Activated T-cell treated with anti-CD3 and anti-CD28 coated beads for 24 hours (primary cell): ENCODE measurements around the gene INTS3.
"Not testable (repeated sequence)": the region's sequence is repeated elsewhere in the genome, so short reads cannot be mapped to it uniquely, and the experiment has no call there.

ENCODE experiments used
- DNase-seq: peaks from one replicate; pipeline ENCODE4 v3.0.0-alpha.2; 2020; ENCODE audit warnings: low read depth

The INTS3 gene

GRCh38 chr1:153752571-153753195, 24.8 kb downstream of the INTS3 start:
- no peak for DNase-seq

DNA sequence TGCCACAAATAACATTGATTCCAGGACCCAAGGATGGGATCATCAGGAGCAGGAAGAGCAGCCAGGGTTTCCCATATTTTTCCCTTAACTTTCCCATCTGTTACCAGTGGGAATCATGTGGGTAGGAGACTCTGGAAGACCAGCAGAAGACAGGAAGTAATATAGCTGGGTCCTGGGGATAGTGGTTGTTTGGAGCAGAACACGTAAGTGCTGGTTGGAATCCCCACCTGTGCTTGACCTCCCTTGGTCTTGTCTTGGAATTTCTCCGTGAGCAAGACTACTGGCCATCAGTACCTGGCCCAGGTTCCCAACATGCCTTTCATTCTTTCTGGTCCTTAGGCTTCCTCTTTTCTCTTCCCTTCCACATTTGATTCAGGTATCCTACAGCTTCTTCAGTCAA, 26.4 kb downstream of the INTS3 start:
- no peak for DNase-seq

- DNase-seq, result no peak
Measured at GRCh38 chr1:153760440-153760839, 32.6 kb downstream of the INTS3 start.

- DNase-seq, result no peak
Measured at GRCh38 chr1:153763365-153764225, 35.7 kb downstream of the INTS3 start.

GRCh38 chr1:153764310-153764709, 36.5 kb downstream of the INTS3 start:
- DNase-seq, result no peak

DNA sequence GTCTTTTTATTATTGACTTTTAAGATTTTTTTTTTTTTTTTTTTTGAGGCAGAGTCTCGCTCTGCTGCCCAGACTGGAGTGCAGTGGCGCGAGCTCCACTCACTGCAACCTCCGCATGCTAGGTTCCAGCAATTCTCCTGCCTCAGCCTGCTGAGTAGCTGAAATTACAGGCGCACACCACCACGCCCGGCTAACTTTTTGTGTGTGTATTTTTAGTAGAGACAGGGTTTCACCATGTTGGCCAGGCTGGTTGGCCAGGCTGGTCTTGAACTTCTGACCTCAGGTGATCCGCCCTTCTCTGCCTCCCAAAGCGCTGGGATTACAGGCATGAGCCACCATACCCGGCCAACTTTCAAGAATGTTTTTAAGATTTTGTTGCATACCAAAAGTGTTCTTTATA, 38.8 kb downstream of the INTS3 start:
- DNase-seq, result not testable (repeated sequence)

DNA sequence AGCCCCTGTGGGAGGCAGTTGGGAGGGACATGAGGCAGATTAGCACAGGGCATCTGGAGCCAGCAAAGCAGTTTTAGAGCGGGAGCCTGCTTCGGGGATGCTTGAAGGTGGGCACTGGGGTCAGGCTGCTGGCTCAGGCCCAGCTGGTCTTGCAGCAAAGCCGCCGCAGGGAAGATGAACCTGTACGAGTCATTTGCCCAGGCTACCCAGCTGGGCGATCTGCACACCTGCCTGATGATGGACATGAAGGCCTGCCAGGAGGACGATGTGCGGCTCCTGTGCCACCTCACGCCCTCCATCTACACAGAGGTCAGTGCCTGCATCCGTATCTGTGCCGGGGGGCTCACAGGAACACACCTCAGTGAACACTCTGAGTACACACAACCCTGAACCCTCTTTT, 39.7 kb downstream of the INTS3 start:
- DNase-seq, result no peak

DNA sequence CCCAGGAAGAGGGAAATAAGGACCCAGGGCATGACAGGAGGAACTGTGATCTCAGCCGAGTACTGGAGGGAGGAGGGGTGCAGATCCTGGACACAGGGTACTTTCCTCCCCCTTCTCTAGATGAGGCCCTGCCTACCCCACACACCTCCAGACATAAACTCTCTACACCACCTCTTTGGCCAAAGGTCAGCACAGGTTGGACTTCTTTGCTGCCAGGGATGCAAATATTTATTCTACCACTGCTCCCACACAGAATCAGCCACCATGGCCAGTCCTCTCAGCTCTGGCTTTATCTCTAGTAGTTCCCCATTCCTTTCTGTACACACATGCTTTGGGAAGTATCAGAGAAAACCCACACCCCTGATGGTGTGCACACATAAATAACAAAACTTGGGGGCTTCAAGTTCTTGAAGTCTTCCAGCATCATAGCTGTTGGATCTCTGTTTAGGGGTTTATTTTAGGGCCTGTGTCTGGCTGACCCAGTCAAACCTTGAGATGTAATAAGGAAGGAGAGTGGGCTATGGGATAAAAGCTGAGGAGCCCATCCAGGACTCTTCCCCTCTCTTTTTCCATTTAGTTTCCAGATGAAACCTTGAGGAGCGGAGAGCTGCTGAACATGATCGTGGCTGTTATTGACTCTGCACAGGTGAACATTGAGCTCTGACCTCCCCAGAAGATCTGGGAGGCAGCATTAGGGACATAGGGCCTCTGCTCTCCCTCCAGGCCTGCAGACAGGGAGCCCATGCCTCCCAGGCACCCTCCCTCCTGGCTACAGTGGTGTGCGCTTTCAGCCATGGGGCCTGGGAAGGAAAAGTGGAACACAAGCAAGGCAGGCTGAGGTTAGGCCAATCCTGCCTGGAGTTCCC, 40.7 kb downstream of the INTS3 start:
- DNase-seq, result no peak

DNA sequence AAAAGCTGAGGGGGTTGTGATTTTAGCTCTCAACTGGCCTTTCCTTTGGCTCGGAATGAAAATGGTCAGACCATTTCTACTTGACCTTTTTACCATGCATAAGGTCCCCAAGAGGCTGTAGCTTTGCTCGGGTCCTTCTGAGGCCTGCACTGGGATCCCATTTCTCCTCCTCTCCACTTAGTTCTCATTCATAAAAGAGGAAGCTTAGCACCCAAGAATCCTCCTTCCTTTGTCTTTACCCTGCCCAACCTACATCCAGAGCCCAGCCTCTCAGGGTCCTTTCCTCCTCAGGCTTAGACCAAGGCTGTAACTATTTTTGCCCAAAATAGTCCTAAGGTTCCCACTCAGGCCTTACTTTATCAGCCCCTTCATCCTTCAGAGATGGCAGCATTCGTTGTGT, 41.4 kb downstream of the INTS3 start:
- DNase-seq, result no peak

- DNase-seq, result no peak
Measured at GRCh38 chr1:153770797-153771196, 42.9 kb downstream of the INTS3 start.

- no peak for DNase-seq
Measured at GRCh38 chr1:153771261-153771660, 43.4 kb downstream of the INTS3 start.

DNA sequence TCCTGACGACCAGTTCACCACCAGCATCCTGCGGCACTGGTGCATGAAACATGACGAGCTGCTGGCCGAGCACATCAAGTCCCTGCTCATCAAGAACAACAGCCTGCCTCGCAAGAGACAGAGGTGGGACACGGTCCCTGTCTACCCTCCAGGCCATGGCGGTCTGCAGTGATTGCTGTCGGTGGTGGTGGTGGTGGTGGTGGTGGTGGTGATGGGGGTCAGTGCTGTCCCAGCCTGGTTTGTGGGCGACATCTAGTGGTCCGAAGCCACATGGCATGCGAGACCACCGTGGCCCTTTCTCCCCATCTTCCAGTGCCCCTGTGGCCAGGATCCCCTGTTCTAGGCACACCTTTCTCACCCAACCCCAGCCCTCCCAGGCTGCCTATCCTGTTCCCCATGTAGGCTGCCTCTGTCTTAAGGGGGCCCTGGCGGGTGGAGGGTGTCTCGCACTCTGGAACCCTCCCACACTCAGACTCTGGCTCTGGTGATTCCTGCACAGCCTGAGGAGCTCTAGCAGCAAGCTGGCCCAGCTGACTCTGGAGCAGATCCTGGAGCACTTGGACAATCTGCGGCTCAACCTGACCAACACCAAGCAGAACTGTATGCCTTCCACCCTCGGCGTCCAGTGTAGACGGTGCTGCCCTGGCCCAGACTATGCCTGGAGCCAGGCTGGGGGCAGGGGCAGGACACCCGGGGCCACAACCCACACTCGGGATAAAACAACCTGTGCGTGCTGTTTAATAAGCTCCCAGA, 44.2 kb downstream of the INTS3 start:
- no peak for DNase-seq

DNA sequence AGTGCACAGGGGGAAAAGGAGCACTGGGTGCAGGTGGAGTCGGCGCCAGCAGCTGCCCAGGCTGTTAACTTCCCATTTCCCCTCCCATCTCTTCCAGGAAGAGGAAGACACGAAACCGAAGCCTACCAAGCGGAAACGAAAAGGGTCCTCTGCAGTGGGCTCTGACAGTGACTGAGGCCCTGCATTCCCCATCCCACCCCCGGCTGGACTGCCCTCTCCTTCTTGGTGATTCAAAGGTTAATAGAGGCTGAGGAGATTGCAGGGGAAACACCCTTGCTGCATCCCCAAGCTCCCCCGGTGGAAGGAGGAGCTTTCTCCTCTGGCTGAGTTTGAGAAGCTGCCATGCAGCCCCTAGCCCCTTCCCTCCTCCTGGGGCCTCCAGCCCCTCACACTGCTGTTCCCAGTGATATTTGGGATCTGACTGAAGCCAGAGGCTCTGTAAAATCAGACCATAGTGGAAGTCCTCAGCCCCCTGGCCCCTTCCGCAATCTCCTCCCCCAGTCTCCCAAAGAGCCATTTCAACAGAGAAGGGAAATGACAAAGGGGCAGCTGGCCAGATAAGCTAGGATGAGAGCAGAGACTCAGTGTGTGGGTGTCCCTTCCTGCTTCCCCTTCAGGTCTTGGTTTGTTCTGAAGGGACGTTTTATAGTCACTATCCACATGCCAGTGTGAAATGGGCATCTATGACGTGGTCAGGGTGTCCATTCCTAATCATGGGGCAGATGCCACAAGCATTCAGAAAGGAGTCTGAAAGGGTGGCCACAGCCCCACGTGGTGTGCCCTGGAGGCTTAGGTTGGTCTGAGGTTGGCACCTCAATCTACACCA, 45.5 kb downstream of the INTS3 start:
- no peak for DNase-seq

DNA sequence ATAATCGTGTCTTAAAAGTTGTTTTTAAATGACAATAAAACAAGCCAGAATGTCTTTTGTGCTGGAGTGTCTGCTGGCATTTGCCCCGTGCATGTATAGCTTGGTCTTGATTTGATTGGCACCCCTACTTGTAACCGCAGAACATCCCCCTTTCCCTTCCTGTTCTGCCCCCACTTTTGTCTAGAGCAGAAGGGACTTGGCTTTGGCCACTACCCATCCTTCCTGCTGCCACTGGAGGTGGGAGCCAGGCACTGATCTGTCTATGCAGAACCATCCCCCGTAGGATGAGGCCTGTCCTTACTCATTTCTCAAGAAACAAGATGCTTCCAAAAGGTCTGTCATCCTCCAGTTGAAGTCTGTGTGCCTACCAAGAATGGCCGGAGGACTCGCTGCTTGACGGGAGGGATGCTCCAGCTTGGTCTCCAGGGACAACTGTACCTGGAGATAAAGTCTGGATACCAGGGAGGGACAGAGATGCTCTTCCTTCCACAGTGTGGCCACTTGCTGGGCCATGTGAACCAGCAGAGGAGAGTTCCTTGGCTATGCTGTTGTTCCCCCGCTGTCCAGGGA, 46.3 kb downstream of the INTS3 start:
- no peak for DNase-seq

- no peak for DNase-seq
Measured at GRCh38 chr1:153774780-153775457, 47.1 kb downstream of the INTS3 start, which contains the start of gene SLC27A3. Gene SLC27A3, plus strand, starts transcription at chr1:153775407. Its CDS starts 91 bp downstream, at chr1:153775498.

DNA sequence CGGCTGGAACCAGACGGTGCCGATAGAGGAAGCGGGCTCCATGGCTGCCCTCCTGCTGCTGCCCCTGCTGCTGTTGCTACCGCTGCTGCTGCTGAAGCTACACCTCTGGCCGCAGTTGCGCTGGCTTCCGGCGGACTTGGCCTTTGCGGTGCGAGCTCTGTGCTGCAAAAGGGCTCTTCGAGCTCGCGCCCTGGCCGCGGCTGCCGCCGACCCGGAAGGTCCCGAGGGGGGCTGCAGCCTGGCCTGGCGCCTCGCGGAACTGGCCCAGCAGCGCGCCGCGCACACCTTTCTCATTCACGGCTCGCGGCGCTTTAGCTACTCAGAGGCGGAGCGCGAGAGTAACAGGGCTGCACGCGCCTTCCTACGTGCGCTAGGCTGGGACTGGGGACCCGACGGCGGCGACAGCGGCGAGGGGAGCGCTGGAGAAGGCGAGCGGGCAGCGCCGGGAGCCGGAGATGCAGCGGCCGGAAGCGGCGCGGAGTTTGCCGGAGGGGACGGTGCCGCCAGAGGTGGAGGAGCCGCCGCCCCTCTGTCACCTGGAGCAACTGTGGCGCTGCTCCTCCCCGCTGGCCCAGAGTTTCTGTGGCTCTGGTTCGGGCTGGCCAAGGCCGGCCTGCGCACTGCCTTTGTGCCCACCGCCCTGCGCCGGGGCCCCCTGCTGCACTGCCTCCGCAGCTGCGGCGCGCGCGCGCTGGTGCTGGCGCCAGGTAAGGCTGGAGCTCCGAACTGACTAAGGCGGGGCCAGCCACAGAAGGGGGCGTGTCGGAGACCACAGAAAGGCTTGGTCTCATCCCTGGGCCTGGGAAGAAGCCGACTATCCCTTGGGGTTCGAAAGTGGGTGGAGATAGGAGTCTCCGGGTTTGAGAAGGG, 47.8 kb downstream of the INTS3 start:
- peak; percentile 33 for DNase-seq

- DNase-seq, result no peak
Measured at GRCh38 chr1:153776352-153776751, 48.5 kb downstream of the INTS3 start.

DNA sequence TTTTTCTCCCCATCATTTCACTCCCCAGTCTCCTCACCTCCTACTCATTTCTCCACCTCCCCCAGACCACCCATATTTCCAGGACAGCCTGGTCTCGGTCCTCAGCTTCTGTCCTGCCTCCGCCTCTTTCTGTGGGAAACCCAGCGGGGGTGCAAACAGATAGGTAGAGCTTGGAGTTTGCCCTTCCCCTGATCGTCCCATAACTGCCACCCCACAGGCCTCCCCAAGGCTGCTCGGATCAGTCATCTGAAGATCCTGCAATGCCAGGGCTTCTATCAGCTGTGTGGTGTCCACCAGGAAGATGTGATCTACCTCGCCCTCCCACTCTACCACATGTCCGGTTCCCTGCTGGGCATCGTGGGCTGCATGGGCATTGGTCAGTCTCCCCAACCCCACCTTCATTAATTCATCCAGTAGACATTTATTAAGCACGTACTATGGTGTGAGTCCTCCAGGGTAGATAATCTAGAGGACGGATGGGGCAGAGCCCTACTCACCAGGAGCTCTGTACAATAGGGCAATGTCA, 49.1 kb downstream of the INTS3 start:
- no peak for DNase-seq

DNA sequence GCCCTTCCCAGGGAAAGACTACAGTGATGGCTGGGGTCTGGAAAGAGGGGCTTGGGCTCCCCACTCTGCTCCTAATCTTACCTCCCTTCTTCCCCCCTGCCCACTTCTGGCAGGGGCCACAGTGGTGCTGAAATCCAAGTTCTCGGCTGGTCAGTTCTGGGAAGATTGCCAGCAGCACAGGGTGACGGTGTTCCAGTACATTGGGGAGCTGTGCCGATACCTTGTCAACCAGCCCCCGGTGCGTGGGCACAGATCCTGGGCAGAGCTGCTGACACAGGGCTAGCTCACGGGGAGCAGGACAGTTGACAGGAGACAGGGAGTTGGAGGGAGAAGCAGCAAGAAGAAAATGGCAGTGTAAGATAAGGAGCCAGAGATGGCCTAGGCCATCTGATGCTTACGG, 49.8 kb downstream of the INTS3 start:
- DNase-seq, result no peak
